Stimulated activated CD8-positive, alpha-beta memory T cell treated with anti-CD3 and anti-CD28 coated beads, Interleukin-7, amount 100 ng/mL, for 48 hours (primary cell): ENCODE data around the gene RETREG2.

Experiments
- DNase-seq, 2 donors: peaks; one replicate each; pipeline ENCODE4 v3.0.0-alpha.2; 2020; ENCODE audit warnings: low read depth in 1 of 2; ENCODE audit errors: extremely low read depth in 1 of 2

The RETREG2 gene

GRCh38 chr2:219169930-219170654, 8.0 kb upstream of the RETREG2 start, which contains the start of gene SLC23A3:
Gene SLC23A3 (minus strand): TSS chr2:219170029. CDS start chr2:219169984, 45 bp downstream.
- no peak for DNase-seq

GRCh38 chr2:219171231-219171651, 6.8 kb upstream of the RETREG2 start:
- DNase-seq: no peak

- DNase-seq: no peak
These were observed 5.6 kb upstream of the RETREG2 start for GRCh38 chr2:219172231-219173154.

- no peak for DNase-seq
These were observed 4.9 kb upstream of the RETREG2 start for GRCh38 chr2:219173176-219173575.

- DNase-seq: no peak
These were observed 3.9 kb upstream of the RETREG2 start for GRCh38 chr2:219174146-219174545.

GRCh38 chr2:219174801-219175200, 3.3 kb upstream of the RETREG2 start:
- DNase-seq: no peak

- no peak for DNase-seq
These were observed 2.6 kb upstream of the RETREG2 start for GRCh38 chr2:219175486-219175885.

GRCh38 chr2:219175928-219176817, 1.9 kb upstream of the RETREG2 start:
- DNase-seq: no peak

- peak; percentile 78 to 81 for DNase-seq
These were observed 1.1 kb upstream of the RETREG2 start, which contains the start of gene CNPPD1 for GRCh38 chr2:219176818-219177551. Gene CNPPD1 (minus strand): TSS chr2:219176925. CDS start chr2:219176828, 97 bp downstream.

GRCh38 chr2:219178377-219179175, 501 bp downstream of the RETREG2 start:
- DNase-seq: no peak

GRCh38 chr2:219179601-219180465, 1.8 kb downstream of the RETREG2 start:
- no peak for DNase-seq

- DNase-seq: no peak
These were observed 2.9 kb downstream of the RETREG2 start for GRCh38 chr2:219180961-219181360.

- no peak for DNase-seq
These were observed 3.5 kb downstream of the RETREG2 start for GRCh38 chr2:219181531-219181930.

- no peak for DNase-seq
These were observed 4.5 kb downstream of the RETREG2 start for GRCh38 chr2:219182331-219183150.

- no peak for DNase-seq
These were observed 5.2 kb downstream of the RETREG2 start for GRCh38 chr2:219183151-219183772.

- DNase-seq: no peak
These were observed 6.0 kb downstream of the RETREG2 start for GRCh38 chr2:219184121-219184520.
